ENCODE results near the gene SPZ1.
A peak's percentile ranks its signal among the peaks of the same experiment; 100 is the strongest.
"Not testable (repeated sequence)": the region's sequence is repeated elsewhere in the genome, so short reads cannot be mapped to it uniquely, and the experiment has no call there.

The SPZ1 gene

GRCh38 chr5:80337379-80337778 is 17.6 kb downstream of the SPZ1 start:
- no peak for DNase-seq (ENCODE audit: low read depth, low spot score)

DNA sequence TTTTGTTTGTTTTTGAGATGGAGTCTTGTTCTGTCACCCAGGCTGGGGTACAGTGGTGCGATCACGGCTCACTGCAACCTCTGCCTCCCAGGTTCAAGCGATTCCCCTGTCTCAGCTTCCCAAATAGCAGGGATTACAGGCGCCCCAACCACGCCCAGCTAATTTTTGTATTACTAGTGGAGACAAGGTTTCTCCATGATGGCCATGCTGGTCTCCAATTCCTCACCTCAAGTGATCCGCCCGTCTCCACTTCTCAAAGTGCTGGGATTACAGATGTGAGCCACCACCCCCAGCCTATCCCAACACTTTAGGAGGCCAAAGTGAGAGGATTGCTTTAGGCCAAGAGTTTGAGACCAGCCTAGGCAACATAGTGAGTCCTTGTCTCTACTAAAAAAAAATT is 19.3 kb downstream of the SPZ1 start:
- no peak for DNase-seq (ENCODE audit: low read depth, low spot score)

- no peak for DNase-seq (ENCODE audit: low read depth, low spot score)
Measured at GRCh38 chr5:80341016-80341775, 21.4 kb downstream of the SPZ1 start.

DNA sequence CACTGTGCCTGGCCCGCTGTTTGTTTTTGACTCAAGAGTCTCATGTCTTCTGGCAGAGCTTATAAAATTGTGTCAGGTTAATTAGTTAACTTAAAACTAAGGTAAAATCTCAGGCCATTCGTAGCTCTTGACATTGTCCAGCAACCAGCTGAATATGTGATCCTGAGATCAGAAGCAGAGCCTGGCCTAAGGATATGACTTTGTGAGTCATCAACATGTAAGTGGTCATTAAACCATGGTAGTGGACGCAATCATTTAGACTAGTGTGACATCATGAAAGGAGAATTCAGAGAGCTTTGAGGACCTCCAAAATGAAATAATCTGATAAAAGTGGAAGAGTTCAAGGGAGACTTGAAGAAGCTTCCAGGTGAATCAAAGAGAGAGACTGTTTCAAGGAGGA is 23.3 kb downstream of the SPZ1 start:
- no peak for DNase-seq (ENCODE audit: low read depth, low spot score)

GRCh38 chr5:80346055-80346454 is 26.3 kb downstream of the SPZ1 start:
- peak; percentile 28 for DNase-seq (ENCODE audit: low read depth, low spot score)

GRCh38 chr5:80348171-80348570 is 28.4 kb downstream of the SPZ1 start:
- DNase-seq (ENCODE audit: low read depth, low spot score) = no peak

GRCh38 chr5:80351019-80351418 is 31.2 kb downstream of the SPZ1 start:
- not testable (repeated sequence) for DNase-seq (ENCODE audit: low read depth, low spot score)

GRCh38 chr5:80355686-80356085 is 35.9 kb downstream of the SPZ1 start:
- DNase-seq (ENCODE audit: low read depth, low spot score) = no peak

GRCh38 chr5:80357671-80358070 is 37.9 kb downstream of the SPZ1 start:
- DNase-seq (ENCODE audit: low read depth, low spot score) = no peak

GRCh38 chr5:80360914-80361444 is 41.2 kb downstream of the SPZ1 start:
- no peak for DNase-seq (ENCODE audit: low read depth, low spot score)

- no peak for DNase-seq (ENCODE audit: low read depth, low spot score)
Measured at GRCh38 chr5:80364892-80365291, 45.1 kb downstream of the SPZ1 start.

- DNase-seq (ENCODE audit: low read depth, low spot score) = no peak
Measured at GRCh38 chr5:80368661-80369480, 49.1 kb downstream of the SPZ1 start.

DNA sequence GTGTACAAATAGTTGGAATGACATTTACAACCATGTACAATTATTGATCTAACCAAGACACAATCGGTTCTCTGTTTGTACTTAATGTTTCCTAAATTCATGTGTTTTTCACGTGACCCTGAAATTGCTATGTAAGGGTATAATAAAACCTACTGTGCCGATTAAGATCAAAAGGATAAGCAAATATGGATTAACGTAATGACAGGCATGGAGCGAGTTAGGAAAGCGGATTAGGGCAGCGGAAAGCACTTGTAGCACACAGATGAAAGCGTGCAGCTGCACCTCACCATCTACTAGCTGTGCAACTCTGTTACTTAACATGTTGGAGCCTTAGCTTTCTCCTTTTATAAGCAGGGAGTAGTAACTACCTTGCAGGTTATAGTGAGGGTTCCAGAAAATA is 49.7 kb downstream of the SPZ1 start:
- DNase-seq (ENCODE audit: low read depth, low spot score) = no peak

DNA sequence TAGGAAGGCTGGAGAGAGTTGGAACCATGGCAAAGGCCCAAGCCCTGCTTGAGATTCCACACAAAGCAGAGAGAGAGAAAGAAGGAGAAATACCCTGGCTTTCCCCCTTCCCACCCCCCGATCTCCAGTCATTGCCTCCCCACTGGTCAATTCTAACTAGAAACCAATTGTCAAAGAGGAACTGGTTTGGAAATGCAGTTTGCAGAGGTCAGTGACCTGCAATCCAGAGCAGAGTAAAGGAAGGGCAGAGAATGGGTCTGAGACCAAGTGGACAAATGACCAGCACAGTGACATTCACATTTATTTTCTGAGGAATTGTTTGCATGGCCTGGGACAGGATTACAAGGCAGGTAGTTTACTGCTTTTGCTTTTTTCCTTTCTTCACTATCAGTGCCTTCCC is 50.6 kb downstream of the SPZ1 start:
- DNase-seq (ENCODE audit: low read depth, low spot score) = no peak
